NK-92 treated with Interleukin-12 subunit alpha and Interleukin-12 subunit beta, amount 100 ng/mL, for 24 hours (cell line): ENCODE data around the gene TOLLIP.
"Not testable (repeated sequence)": the region's sequence is repeated elsewhere in the genome, so short reads cannot be mapped to it uniquely, and the experiment has no call there.

Source experiments
- DNase-seq: peaks from one replicate; lab custom pipeline; 2025; lab: John Stamatoyannopoulos, UW

TOLLIP gene

DNA sequence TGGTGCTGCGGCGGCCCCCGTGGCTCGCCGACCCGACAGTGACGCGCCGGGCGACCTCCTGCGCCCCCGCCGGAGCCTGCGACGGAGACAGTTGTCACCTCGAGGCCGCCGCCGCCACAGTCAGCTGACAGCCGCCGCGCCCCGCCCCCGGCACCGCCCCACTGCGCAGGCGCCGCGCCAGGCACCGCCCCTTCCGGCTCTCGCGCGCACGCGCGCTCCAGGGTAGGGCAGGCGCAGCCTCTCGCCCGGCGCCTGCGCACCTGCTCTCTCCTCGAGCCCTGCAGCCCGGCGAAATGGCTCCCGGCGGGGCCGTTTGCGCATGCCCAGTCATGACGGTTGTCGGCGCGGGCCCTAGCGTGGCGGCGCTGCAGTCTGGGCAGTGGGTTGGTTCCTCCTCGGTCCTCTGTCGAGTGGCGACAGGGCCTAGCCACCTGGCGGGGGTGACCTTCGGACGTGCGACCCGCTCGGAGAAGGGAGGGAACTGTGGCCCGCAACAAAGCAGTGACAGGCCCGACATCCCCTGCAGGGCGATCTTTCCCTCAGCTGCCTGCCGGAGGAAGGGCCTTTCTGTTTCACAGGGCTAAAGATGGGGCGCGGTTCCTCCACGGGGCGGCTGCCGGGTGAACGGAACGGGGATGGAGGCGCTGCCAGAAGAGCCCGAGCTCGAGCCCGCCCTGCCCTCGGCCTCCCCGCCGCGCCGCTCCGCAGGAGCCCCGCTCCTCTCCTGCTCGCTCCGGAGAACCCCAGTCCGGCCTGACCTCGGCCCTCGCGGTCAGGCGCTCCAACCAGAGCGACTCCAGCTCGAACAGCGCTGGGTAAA lies at the start of gene TOLLIP:
TSS of gene TOLLIP (minus strand) at position 135 of the 820 bp plus-strand sequence. CDS start at position 1, 134 bp downstream.
- peak; percentile 94 for DNase-seq

DNA sequence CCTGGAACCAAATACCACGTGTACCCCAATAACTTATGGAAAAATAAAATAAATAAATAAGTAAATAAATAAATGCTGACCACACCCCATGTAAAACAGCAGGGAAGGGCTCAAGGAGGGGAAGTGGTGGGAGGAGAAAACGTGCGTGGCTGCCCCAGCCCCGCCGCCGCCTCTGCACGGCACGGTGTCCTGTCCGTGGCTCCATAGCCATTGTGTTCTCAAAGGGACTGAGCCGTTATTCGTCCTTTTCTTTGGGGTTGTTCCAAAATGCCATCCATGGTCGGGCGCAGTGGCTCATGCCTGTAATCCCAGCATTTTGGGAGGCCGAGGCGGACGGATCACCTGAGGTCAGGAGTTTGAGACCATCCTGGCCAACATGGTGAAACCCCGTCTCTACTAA lies 49.5 kb upstream of the TOLLIP start:
- not testable (repeated sequence) for DNase-seq

DNA sequence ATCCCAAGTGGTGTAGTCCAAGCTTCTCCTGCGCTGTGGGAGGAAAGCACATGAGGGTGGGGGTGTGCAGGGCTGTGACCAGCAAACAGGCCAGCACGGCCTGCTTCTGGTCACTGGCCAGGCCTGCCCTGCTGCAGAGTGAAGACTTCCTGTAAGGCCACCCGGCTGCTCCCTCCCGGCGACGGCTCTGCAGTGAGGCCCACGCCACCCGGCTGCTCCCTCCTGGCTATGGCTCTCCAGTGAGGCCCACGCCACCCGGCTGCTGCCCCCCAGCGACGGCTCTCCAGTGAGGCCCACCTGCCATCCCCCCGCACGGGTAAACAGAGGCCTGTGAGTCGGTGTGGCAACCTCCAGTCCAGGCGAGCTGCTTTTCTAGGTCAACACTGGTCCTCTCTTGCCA lies 48.9 kb upstream of the TOLLIP start:
- no peak for DNase-seq

DNA sequence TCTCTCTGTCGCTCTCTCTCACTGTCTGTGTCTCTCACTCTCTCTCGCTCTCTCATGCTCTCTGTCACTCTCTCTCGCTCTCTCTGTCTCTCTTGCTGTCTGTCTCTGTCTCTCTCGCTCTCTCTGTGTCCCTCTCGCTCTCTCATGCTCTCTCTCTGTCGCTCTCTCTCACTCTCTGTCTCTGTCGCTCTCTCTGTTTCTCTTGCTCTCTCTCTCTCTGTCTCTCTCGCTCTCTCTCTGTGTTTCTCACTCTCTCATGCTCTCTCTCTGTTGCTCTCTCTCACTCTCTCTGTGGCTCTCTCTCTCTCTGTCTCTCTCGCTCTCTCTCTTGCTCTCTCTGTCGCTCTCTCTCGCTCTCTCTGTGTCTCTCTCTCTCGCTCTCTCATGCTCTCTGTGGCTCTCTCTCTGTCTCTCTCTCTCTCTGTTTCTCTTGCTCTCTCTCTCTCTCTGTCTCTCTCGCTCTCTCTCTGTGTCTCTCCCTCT lies 47.1 kb upstream of the TOLLIP start:
- DNase-seq = no peak

DNA sequence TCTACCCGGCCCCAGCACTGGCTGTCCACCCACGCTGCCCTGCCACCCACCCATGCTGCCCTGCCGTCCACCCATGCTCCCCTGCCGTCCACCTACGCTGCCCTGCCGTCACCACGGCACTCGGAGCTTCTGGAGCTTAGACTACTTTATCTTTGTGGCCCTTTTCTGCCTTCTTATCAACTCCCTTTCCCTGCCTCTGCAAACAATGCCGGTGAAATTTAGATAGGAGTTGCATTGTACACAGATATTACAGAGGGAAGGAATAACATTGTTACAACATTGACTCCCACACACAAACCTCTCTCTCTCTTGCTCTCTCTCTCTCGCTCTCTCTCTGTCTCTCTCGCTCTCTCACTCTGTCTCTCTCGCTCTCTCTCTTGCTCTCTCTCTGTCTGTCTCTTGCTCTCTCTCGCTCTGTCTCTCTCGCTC lies 46.6 kb upstream of the TOLLIP start:
- no peak for DNase-seq

DNA sequence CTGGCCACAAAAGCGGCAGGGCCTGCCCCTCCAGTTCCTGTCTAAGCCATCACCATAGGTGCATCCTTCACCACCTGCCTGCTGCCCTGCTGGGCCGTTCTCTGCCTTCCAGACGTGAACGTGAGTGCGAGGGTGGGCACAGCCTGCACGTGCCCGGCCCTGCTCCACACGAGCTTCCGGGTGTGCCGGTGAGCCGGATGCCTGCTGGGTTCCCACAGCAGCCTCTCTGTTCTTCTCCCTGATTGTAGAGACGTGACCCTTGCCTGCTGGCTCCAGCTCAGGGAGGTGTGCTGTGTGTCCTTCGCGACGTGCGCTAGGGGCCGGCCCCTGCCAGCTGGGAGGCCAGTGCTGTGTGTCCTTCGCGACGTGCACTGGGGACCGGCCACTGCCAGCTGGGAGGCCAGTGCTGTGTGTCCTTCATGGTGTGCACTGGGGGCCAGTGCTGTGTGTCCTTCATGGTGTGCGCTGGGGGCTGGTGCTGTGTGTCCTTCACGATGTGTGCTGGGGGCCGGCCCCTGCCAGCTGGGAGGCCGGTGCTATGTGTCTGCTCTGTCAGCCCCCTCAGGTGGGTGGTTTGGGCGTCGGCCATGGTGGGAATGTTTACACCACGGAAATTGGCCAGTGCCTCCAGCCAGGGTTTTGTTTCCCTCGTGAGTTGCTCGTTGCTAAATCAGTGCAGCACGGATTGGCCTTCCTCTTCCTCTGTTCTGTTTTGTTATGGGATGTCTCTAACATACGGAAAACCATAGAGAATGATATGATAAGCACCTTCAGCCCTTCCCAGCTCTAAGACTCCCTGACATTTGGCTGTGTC lies 44.9 kb upstream of the TOLLIP start:
- no peak for DNase-seq

DNA sequence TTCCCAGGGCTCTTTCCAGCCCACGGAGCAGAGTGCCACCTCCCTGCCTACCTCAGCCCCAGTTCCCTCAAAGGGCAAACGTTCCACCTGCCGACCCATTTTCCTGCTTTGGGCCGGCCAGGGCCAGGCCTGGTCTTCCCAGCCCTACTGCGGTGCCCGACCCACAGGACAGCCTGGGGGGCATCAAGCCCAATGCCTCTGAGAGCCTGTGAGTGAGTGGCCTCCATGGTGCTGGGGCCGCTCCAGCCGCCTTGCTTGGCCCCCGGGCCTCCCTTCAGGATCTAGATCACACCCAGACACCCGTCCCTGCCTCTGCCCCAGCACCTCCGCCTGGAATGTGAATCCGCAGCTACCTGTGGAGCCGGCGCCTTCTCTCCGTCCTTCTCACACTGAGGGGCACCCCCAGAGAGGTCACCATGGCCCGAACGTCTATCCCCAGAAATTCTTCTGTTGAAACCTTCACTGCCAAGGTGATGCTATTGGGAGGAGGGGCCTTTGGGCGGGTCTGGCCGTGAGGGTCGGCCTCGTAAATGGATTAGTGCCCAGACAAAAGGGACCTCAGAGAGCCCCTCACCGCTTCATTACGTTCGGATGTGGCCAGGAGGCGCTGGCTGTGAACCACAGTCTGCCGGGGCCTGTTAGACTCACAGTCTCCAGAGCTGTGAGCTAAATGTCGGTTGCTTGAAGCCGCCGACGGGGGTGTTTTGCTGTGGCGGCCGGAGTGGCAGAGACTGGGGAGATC lies 44.1 kb upstream of the TOLLIP start:
- DNase-seq = no peak

DNA sequence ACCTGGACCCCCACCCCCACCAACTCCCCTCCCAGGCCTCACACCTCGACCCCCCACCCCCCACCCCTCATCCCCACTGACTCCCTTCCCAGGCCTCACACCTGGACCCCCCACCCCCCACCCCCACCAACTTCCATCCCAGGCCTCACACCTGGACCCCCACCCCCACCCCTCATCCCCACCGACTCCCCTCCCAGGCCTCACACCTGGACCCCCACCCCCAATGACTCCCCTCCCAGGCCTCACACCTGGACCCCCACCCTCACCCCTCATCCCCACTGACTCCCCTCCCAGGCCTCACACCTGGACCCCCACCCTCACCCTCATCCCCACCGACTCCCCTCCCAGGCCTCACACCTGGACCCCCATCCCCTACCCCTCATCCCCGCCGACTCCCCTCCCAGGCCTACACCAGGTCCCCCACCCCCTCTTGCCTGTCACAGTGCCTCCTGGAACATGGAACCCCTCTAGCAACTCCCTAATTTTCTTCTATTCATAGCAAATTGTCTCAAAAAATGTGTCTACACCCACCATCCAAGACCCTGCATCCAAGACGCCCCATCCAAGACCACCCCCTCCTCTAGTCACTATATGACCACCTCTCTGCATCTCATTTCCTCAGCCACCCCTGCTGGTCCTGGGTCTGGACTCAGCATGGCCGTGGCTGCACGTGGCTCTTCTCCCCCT lies 43.4 kb upstream of the TOLLIP start:
- no peak for DNase-seq

DNA sequence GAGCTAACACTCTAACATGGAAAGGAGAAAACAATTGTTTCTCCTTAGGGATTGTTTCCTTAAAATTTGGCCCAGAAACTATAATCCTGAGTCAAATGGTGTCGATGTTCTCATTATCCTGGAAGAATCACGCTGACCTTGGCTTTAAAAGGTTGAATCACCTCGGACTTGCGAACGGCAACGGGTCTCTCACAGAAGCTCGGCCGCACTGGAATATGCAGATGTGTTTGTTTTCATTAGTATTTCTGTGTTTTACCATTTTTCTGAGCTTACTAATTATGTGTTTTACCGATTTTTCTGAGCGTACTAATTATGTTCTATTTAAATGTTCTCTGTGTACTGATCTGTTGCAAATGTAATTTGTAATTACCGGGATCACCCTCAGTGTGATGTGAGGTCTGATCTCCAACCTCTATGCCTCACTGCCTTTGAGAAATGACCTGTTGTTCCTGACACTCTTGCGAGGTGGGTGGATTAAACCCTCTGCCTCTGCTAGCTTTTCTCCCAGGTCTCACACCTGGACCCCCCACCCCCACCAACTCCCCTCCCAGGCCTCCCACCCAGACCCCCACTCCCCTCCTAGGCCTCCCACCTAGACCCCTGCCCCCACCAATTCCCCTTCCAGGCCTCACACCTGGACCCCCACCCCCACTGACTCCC lies 42.0 kb upstream of the TOLLIP start:
- DNase-seq = no peak

DNA sequence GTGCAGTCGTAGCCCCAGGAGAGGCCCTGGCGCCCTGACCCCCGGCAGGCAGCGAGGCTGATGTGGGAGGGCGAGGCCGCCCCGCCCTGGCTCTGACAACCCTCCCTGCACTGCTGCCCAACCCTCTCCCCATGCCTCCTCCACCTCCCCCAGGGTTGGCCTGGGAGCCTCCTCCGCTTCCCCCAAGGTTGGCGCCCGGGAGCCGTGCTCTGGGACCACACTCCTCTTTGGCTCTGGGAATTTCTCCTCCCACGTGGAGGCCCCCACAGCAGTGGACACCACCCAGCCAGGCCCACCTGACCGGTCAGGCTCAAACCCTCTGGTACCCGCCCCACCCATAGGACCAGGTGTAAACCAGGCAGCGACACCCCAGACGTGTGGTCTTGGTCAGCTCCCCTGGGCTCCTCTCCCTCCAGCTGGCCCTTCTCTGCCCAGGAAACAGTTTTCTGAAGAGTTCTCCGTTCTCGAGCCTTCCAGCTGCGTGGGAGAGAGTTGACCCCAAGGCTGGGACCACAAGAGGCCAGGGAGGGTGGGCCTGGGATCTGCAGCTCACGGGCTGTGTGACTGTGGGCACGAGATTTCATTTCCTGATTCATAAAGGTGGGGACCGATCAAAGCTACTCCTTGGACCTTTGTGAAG lies 40.8 kb upstream of the TOLLIP start:
- no peak for DNase-seq

DNA sequence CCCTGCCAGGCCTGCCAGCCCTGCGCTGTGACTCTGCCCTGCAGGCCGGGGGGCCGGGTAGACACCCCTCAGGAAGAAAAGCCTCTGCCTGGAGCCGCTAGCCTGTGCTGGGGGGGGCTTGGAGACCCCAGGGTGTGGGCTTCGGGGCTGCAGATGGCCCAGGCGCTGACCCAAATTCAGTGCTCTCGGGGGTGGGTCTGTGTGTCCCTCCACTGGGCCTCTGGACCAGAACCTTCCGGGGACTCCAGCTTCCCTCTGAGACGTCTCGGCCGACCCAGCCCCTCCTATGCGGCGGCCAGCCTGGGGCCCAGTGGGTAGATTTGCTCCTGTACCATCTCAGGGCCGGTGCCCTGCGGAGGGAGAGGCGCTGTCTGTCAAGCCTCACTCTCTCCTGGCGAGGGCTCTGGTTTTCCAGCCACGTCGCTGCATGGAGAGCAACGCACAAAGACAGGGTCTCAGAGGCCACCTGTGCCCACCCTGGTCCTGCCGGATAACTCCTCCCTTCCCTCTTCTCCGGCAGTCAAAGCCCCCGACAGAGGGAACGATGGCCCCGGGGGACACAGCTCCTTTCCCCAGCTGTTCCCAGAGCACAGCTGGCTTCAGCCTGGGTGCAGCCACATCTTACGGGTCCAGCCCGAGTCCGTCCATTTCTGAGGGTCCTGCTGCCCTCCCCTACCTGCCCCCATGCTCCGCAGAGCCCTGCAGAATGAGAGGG lies 40.1 kb upstream of the TOLLIP start:
- no peak for DNase-seq

DNA sequence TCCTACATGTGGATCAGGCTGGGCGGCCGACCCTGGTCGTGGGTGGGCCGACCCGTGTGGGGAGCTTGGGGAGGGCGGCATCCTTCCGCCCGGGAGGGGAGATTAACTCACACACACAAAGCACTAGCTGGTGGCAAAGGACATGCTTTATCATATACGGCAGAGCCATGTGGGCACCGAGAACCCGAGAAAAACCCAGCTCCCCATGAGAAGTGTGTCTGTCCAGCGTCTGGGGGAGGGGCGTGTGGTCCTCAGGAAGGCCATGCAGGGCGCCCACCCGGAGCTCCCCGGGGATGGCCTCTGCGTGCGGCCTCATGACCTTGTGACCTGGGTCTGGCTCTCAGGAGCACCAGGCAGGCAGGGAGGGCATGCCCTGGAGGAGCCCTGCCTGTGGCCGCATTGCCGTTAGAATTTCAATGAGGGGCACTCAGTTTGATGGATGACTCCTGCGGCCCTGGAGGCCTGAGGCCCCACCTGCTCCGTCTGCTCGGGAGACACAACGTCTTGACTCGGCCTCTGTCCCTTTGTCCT lies 39.4 kb upstream of the TOLLIP start:
- no peak for DNase-seq

DNA sequence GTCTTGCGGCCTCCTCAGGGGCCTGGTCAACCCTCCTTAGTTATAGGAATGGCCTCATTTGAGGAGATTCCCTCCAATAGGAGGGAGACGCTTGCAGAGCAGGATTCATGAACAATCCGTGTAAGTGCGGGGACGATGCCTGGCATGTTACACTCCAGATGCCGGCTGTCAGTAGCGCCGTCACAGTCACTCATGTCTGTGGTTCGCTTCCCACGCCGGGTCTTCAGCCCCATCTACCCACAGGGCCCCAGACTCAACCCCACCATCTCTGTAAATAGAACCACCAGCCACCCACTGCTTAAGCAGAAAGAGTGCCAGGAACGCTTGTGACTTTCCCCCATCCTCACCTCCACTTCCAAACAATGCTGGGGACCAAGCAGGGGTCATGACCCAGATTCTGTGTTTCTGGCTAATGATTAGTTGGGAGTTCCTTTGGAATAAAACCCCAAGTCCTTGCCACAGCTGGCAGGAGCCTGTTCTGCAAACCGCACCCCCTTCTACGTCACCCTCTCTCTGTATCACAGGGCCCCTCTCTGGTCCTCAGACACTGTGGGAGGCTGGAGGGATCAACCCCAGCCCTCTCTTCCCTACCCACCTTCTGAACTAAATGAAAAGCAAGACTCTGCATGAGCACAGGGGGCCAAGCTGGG lies 38.8 kb upstream of the TOLLIP start:
- no peak for DNase-seq

DNA sequence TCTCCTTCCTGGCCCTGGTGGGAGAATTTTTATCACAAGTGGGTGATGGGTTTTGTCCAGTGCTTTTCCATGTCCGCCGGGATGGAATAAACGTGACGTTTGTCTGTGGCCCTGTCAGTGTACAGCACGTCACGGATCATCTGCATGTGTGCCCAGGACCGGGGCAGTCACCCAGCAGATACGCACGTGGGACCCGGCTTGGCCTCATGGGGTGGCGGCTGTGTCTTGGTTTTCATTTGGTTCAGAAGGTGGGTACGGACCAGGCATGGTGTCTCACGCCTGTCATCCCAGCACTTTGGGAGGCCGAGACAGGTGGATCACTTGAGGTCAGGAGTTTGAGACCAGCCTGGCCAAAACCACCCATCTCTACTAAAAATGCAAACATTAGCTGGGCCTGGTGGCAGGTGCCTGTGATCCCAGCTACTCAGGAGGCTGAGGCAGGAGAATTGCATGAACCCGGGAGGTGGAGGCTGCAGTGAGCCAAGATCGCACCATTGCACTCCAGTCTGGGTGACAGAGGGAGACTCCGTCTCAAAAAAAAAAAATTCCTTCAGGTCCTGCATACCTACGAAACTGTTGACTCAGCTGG lies 38.1 kb upstream of the TOLLIP start:
- not testable (repeated sequence) for DNase-seq

DNA sequence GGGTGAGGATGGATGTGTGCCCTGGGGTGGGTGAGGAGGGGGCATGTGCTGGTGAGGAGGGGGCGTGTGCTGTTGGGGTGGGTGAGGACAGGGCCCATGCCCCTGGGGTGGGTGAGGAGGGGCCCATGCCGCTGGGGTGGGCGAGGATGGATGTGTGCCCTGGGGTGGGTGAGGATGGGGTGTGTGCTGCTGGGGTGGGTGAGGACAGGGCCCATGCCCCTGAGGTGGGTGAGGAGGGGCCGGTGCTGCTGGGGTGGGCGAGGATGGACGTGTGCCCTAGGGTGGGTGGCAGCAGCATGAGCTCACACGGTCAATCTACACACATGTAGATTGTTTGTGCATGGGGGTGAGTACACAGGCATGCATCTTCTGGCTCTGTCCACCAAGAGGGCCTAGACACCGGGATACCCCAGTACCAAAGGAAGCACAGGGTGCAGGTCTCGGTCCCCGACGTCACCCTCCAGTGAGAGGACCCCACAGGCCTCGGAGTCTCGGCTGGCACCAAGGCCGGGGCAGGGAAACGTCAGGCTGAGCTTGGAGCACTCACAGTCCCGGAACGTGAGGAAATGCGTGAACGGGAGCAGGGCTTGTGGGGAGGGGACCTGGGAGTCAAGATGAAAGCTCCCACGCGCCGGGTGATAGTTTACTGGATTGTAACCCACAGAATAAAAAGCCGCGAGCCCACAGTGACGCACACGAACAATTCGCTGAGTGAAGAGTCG lies 37.4 kb upstream of the TOLLIP start:
- DNase-seq = no peak

DNA sequence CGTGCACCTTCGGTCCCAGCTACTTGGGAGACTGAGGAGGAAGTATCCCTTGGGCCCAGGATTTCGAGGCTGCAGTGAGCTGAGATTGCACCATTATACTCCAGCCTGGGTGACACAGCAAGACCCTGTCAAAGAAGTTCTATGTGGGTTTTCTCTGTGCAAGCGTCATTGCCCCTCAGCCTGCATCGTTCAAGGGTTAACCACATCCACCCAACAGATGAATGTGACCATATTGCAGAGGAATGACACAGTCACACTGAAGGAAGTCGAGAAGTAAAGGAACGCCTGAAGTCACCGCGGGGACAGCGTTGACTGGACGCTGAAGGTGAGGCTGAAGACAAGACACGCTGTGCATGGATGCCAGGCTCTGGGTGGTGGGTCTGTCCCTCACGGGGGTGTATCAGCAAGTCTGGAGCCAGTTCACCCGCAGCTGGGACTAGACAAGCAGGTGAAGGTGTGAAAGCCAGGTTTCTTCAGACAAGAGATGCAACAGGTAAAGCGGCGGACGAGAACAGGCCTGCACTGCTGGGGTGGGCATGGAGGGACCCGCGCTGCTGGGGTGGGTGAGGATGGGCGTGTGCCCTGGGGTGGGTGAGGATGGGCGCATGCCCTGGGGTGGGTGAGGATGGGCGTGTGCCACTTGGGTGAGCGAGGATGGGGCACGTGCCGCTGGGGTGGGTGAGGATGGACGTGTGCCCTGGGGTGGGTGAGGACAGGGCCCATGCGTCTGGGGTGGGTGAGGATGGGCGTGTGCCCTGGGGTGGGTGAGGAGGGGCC lies 36.5 kb upstream of the TOLLIP start:
- DNase-seq = no peak

DNA sequence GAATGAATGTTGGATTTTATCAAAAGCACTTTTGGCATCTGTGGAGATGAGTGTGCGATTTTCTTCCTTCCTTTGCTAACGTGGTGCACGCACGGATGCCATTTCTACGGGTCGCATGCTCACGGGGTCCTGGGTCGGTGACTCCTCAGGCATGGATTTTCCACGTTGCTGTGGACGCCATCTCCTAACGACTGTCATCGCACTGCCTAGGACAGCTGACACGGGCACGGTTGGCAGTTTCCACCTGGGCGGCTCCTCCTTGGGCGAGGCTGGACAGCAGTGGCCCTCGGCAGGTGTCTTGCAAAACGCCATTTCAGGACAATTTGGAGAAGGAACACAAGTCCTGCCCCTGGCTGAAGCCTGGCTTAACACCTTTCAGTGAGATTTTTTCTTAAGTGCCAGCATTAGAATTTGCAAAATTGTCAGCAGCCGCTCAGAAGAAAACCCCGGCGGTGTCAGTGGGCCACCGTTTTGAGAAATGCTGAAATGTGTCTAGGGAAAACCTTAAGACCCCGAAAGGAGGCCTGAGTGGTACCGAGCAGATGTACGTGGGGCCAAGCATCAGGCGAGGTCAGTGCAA lies 34.7 kb upstream of the TOLLIP start:
- no peak for DNase-seq
